Endodermal cell (in vitro differentiated cells): ENCODE results near the gene PPARG. TPM values are rescaled to one million over a fixed set of nuclear protein-coding genes. Genes with fewer than 3 reads are reported as not detected.
A peak's percentile ranks its signal among the peaks of the same experiment; 100 is the strongest.

Experiments
- DNase-seq: peaks from one replicate; pipeline ENCODE4 v3.0.0-alpha.2; 2017
- H3K27ac ChIP-seq: 2 replicates; pipeline ENCODE4 v1.5.1; 2013; ENCODE audit warnings: mild to moderate bottlenecking, low read depth, low read length, moderate library complexity
- H3K27me3 ChIP-seq: 2 replicates; pipeline ENCODE4 v1.6.1; 2013; ENCODE audit warnings: mild to moderate bottlenecking, low read length, moderate library complexity; ENCODE audit not compliant: insufficient read depth, control insufficient read depth, poor library complexity, severe bottlenecking
- H3K36me3 ChIP-seq: 2 replicates; pipeline ENCODE4 v1.7.0; 2013; ENCODE audit warnings: mild to moderate bottlenecking, low read length, moderate library complexity; ENCODE audit not compliant: control insufficient read depth, insufficient read depth
- H3K4me1 ChIP-seq: one replicate; pipeline ENCODE4 v1.7.0; 2013; ENCODE audit warnings: low read length; ENCODE audit not compliant: control insufficient read depth, insufficient read depth
- H3K4me3 ChIP-seq: 2 replicates; pipeline ENCODE4 v1.5.1; 2013; ENCODE audit warnings: mild to moderate bottlenecking, low read length, moderate library complexity
- H3K9ac ChIP-seq: 2 replicates; pipeline ENCODE4 v1.6.1; 2013; ENCODE audit warnings: mild to moderate bottlenecking, low read length, moderate library complexity; ENCODE audit not compliant: poor library complexity, severe bottlenecking; ENCODE audit errors: extremely low read depth
- H3K9me3 ChIP-seq: 2 replicates; pipeline ENCODE4 v1.6.1; 2013; ENCODE audit warnings: mild to moderate bottlenecking, low read length, moderate library complexity; ENCODE audit not compliant: control insufficient read depth
- H3K27ac Mint-ChIP-seq: 2 replicates; pipeline ENCODE4 v1.8.0; 2020; ENCODE audit warnings: mixed read lengths
- H3K27me3 Mint-ChIP-seq: 2 replicates; pipeline ENCODE4 v1.8.0; 2021; ENCODE audit warnings: mild to moderate bottlenecking, mixed read lengths; ENCODE audit not compliant: insufficient read depth
- H3K36me3 Mint-ChIP-seq: 2 replicates; pipeline ENCODE4 v1.8.0; 2020; ENCODE audit warnings: low read depth, mixed read lengths
- H3K4me1 Mint-ChIP-seq: 2 replicates; pipeline ENCODE4 v1.8.0; 2020; ENCODE audit warnings: mixed read lengths
- H3K4me3 Mint-ChIP-seq: 2 replicates; pipeline ENCODE4 v1.8.0; 2020; ENCODE audit warnings: mild to moderate bottlenecking, moderate library complexity, mixed read lengths
- H3K9me3 Mint-ChIP-seq: 2 replicates; pipeline ENCODE4 v1.8.0; 2020; ENCODE audit warnings: mild to moderate bottlenecking, mixed read lengths
- CTCF ChIP-seq: fragments of 200-600 bp; sonication (generic); conservative IDR thresholded peaks from 2 replicates; pipeline ENCODE4 v1.5.0; 2021; ENCODE audit warnings: antibody characterized with exemption, mild to moderate bottlenecking
- WGBS, 2 experiments: methylation state at CpG; one replicate each; pipeline versions ENCODE4 v1.1.5 to v1.1.7; 2013; ENCODE audit warnings: missing lambda C conversion rate in 2 of 2, mixed read lengths in 1 of 2; ENCODE audit not compliant: insufficient coverage in 1 of 2, insufficient read length in 1 of 2; 5-methylcytosine and 5-hydroxymethylcytosine counted together
- total RNA-seq, 2 donors: library from RNA; stranded (reverse); fragmentation: NEBNext Ultra II Directional in 1 of 2; extraction: Animal tissue kit (Norgen Biotek cat#: 25700) in 1 of 2; gene quantifications; 2 replicates in 1 of 2; 3 replicates in 1 of 2; pipeline ENCODE4 v1.2.1, GENCODE V29; 2021

The PPARG gene
- total RNA-seq, 2 donors from 2014 or later, result 3.8 to 4.5 TPM

DNA sequence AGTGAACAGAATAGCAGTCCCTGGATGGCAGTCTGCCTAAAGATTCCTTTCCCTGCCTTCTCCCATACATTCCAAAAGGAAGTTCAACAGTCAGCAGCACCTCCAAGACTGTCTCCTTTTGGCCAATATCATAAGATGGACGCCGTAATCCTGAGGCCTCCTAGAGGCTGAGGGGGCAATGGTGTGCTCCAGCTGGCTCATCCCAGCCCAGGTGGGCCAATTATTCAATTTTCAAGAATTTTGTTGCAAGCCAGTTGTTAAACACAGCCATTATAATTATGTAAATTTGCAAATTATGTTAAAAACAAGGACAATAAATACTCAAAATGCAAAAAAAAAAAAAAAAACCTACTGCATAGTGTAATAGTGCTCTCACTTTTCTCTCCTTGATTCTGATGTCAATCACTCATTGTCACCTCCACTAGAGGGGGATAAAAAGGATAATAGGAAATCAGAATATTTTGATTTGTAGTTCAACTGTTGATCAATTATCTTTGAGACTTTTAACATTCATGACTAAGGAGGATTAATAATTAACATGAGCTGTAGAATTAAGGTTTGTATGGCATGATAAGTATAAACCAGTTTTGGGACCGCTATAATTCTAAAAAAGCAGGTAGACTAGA, 40.1 kb downstream of the PPARG start:
- Histone ChIP-seq H3K27ac (no peak overlapping the region), H3K9me3 (no peaks in the 10 kb centered on the region), H3K9ac (no peak overlapping the region), H3K4me1 (no peaks in the 10 kb centered on the region), H3K27me3 (no peaks in the 10 kb centered on the region), H3K36me3 (no peaks in the 10 kb centered on the region), H3K4me3 (no peak overlapping the region)
- Mint-ChIP-seq H3K9me3 (no peaks in the 10 kb centered on the region), H3K4me1 (peaks cover 1% of the 10 kb centered on the region), H3K27ac (no peak overlapping the region), H3K4me3 (no peak overlapping the region), H3K36me3 (no peaks in the 10 kb centered on the region), H3K27me3 (no peaks in the 10 kb centered on the region)
- WGBS, 2 experiments, result 90 to 100% methylated on average over 1 to 3 of the region's 3 CpGs
- no peak for DNase-seq
- peak; percentile 52 for TF ChIP-seq CTCF

DNA sequence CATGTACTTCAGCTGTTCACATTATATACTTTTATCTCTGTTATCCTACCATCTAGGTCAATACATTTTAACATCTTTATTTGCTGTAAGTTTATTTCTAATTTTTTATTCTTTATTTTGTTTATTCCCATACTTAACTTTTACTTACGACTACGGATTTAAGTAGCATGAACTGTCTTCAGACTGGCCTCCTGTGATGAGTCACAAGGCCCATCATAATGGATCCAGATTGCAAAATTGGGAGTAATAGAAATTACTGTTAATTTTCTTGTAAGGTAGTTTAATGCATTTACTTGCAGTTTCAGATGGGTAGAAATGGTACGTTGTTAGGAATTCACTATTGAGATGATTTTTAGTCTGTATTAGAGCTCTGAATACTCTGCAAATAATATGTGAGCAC, 45.9 kb downstream of the PPARG start:
- Histone ChIP-seq H3K9ac (no peak overlapping the region), H3K4me1 (no peaks in the 10 kb centered on the region), H3K27me3 (no peaks in the 10 kb centered on the region), H3K27ac (no peak overlapping the region), H3K9me3 (no peaks in the 10 kb centered on the region), H3K36me3 (no peaks in the 10 kb centered on the region), H3K4me3 (no peak overlapping the region)
- no peak overlapping the region for H3K27ac Mint-ChIP-seq
- no peak overlapping the region for H3K4me3 Mint-ChIP-seq
- WGBS, 2 experiments, result 88 to 95% methylated on average over 1 to 3 of the region's 3 CpGs
- peaks cover under 1% of the 10 kb centered on the region for H3K27me3 Mint-ChIP-seq
- no peak for DNase-seq
- TF ChIP-seq CTCF, result no peak
- H3K9me3 Mint-ChIP-seq, result no peaks in the 10 kb centered on the region
- no peaks in the 10 kb centered on the region for H3K4me1 Mint-ChIP-seq
- no peaks in the 10 kb centered on the region for H3K36me3 Mint-ChIP-seq

DNA sequence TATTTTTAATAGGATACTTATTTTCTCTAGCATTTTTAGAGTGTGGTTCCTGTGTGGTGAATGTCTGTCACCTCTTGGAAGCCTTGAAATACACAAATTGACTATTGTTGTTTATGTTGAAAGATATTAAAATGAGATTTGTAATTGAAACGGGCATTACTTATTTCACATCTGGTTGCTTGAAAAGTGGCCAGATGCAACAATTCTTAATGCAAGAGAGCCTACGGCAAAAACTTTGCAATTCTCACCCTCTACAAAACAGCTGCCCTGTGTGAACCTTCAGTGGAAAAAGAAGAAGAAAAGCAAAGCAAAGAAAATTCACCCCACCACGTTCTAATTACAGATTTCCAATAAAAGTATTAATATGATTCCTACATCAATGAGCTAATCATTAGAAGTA, 46.6 kb downstream of the PPARG start:
- Histone ChIP-seq H3K4me1 (no peaks in the 10 kb centered on the region), H3K9me3 (no peaks in the 10 kb centered on the region), H3K4me3 (no peak overlapping the region), H3K27me3 (no peaks in the 10 kb centered on the region), H3K27ac (no peak overlapping the region), H3K36me3 (no peaks in the 10 kb centered on the region), H3K9ac (no peak overlapping the region)
- peaks cover 1% of the 10 kb centered on the region for H3K27me3 Mint-ChIP-seq
- no peak overlapping the region for H3K4me3 Mint-ChIP-seq
- H3K27ac Mint-ChIP-seq, result no peak overlapping the region
- H3K4me1 Mint-ChIP-seq, result no peaks in the 10 kb centered on the region
- no peaks in the 10 kb centered on the region for H3K9me3 Mint-ChIP-seq
- no peaks in the 10 kb centered on the region for H3K36me3 Mint-ChIP-seq
- TF ChIP-seq CTCF, result no peak
- DNase-seq, result no peak
- 96 to 100% methylated on average over 2 of the region's 3 CpGs for WGBS, 2 experiments
